HG03280 (cell line): ENCODE data around the gene GJA10.

ENCODE experiments used
- ATAC-seq: cut with Tn5 transposase; IDR thresholded peaks from one replicate; pipeline ENCODE4 v1.9.1; 2021; ENCODE audit warnings: mild to moderate bottlenecking, moderate library complexity; ENCODE audit not compliant: unreplicated experiment

Gene GJA10

GRCh38 chr6:89916136-89916920 is 22.1 kb downstream of the GJA10 start:
- no peak for ATAC-seq

DNA sequence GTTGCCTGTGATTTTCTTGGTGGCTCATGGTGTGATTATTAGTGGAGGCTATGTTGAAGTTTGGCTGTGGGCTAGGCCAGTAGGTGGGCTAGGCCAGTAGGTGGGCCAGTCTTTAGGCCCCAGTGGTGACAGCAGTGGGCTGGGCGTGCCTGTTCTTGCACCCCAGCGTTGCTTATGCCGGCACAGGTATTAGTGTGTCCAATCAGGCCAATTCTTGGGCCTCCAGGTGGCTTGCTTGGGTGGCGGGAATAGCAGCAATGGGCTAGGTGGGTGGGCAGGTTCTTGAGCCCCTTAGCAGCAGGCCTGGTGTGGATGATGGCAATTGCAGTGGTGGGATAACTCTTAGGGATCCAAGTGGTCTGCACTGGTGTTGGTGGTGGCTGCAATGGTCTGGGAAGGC is 22.9 kb downstream of the GJA10 start:
- no peak for ATAC-seq

GRCh38 chr6:89917801-89918366 is 23.6 kb downstream of the GJA10 start:
- no peak for ATAC-seq

- no peak for ATAC-seq
Measured at GRCh38 chr6:89921197-89921596, 26.9 kb downstream of the GJA10 start.

- ATAC-seq, result no peak
Measured at GRCh38 chr6:89921691-89922090, 27.4 kb downstream of the GJA10 start.

GRCh38 chr6:89924231-89924630 is 30.0 kb downstream of the GJA10 start:
- ATAC-seq, result no peak

DNA sequence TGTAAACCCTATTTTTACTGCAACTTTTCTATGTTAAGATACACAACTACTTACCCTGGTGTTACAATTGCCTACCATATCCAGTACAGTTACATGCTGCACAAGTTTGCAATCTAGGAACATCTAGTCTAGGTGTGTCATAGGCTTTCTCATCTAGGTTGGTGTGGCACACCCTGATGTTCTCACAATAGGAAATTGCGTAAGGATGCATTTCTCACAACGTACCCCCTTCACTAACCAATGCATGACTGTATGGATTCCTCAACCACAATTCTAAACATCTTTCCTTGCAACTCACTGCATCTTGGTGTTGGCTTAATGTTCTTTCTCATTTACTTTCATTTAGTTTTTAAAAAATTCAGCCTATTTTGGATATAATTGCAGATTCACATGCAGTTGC is 31.6 kb downstream of the GJA10 start:
- ATAC-seq, result no peak

DNA sequence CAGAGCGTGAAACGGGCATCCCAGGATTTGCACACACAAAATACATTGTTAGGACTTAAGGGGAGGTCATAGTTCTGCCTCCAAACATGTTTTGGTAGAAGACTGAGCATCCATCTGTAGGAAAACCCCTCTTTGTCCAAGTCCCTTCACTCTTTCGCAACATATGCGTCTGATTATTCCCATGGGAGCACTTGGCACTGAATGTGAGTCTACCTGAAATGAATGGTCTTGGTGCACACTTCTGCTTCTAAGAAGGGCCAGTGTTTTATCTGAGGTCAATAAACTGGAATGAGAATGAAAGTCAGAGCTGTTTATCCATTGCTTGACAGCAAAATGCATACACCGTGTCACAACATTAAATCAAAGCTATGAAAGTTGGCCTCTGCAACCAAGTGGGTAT is 33.0 kb downstream of the GJA10 start:
- ATAC-seq, result no peak

GRCh38 chr6:89927791-89928550 is 33.7 kb downstream of the GJA10 start:
- no peak for ATAC-seq

DNA sequence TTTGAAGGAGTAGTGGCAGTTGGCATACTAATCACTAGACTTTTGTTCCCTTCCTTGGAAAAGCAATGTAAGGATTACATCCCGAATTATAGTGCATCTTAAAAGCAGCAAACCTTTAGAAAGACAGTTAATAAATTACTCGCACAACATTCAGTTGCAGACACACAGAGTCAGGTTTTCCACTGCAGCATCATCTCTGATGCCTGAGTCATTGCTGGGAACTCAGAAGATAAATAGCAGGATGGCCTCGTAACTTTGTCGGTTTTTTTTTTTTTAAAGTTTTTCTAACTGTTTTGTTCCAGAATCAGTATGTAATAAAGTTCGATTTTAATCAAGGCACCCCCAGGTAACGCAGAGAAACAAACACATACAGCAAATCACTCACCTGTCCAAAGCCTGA is 34.3 kb downstream of the GJA10 start:
- ATAC-seq, result no peak

GRCh38 chr6:89930789-89931188 is 36.5 kb downstream of the GJA10 start:
- no peak for ATAC-seq

DNA sequence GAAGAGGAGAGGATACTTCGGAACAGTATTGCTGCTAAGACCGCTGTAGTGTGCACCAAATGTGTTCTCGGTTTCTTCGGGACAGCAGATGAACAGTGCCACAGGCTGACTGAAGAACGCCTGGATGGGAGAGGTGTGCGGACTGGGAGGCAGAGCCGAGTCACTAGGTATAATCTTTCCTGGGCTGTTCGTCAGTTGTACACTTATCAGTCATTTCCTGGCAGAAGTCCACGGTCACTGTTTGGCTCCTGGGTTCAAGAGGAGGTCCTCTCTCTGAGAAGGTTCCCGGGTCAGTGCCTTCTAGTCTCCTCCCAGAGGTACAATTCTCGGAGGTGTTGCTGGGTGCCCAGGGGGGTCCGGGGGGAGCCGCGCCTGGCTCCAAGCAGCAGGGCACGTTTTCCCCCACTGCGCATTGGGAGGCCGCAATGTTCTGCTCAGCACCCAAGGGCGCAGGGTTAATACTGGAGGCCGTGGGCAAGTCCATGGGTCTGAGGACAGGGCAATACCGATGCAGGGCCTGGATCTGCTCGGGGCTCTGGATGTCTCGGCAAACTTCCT is 38.1 kb downstream of the GJA10 start:
- ATAC-seq, result no peak

- no peak for ATAC-seq
Measured at GRCh38 chr6:89934685-89935366, 40.6 kb downstream of the GJA10 start.

DNA sequence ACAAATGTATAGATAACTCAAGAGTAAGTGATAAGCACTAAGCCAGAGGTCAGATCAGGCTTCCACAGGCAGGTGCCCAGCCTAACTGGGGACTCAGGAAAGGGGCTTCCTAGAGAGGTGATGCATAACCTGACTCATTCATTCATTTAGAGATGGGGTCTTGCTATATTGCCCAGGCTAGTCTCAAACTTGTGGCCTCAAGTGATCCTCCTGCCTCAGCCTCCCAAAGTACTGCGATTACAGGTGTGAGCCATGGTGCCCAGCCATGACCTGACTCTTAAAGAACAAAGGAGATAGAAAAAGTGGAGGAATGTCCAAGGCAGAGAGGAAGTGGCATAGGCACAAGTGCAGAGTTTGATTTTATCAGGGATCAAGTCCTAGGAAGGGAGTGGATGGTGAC is 41.9 kb downstream of the GJA10 start:
- ATAC-seq, result no peak

- no peak for ATAC-seq
Measured at GRCh38 chr6:89938014-89938413, 43.7 kb downstream of the GJA10 start.

DNA sequence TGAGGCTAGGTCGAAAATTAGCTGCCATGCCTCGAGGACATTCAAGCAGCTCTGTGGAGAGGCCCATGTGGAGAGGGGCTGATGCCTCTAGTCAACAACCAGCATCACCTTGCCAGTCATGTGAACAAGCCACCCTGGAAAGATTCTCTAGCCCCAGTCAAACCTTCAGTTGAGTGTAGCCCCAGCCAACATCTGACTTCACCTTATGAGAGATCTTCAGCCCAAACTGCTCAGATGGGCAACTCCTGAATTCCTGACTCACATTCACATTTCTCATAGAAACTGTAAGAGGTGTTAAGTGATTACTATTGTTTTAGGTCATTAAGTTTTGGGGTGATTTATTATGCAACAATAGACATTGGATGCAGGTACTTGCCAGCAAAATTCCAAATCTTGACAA is 44.9 kb downstream of the GJA10 start:
- ATAC-seq, result no peak

DNA sequence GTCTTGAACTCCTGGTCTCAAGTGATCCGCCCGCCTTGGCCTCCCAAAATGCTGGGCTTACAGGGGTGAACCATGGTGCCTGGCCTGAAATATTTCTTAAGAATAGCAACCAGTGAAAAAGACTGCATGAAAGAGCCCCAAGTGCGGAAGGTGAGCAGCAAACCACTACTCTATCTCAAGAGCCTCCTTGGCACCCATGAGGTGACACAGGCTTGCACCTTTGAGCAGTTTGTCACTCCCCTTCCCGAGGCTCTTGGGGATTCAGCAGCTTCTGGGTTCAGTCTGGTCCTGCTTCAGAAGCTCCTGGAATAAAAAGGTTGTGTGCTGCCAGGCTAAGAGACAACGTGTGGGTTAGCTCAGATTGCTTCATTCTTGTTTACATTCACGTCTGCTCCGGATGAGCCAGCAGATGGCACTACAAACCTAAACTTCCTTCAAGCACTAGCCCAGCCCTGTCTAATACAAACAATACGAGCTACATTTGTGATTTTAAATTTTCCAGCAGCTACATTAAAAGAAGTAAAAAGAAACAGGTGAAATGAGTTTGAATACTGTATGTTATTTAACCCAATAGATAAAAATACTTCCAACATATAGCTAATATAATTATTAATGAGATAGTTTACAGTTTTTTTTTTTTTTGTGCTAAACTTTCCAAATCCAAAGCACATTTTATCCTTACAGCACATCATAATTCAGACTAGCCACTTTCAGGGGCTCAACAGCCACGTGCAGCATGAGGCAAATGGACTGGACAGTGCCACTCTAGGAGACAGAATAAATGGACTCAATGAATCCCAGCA is 46.2 kb downstream of the GJA10 start:
- peak; percentile 77 for ATAC-seq

DNA sequence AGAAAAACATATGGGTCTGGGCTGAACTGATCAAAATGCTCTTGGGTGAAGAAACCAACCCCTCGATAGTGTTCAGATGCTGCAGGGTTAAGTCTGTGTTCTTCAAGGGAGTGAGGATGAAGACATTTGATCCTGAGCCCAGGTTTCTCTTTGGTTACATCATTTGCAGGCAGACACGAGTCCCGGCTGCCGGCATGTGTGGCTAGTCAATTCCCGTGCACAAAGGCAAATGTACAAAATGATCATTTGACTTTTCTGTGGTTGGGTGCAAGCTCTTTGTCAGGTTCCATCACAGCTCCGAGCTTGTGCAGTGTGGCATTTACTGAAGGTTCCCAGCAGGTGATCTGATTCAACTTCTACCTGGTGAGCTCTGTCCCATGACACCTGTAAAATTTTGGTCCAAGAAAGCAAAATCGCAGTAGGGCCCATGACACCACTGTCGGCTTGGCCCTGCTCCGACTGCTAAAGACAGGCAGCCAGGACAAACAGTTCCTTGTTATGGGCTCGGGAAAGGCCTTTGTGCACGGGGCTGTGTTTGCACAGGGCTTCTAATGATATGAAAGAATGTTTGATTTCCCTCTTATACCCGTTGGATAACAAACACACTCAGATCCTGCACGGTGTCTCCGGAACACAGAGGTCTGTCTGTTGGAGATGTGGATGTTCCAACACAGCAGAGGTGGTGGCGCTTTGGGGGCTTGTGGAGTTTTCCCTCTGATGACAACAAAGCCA is 46.9 kb downstream of the GJA10 start:
- no peak for ATAC-seq

GRCh38 chr6:89941763-89942497 is 47.7 kb downstream of the GJA10 start:
- ATAC-seq, result no peak
